ENCODE results near the gene GJA1.

GJA1 gene

GRCh38 chr6:121492536-121492935 lies 57.1 kb downstream of the GJA1 start:
- DNase-seq: no peak

GRCh38 chr6:121497970-121498375 lies 62.5 kb downstream of the GJA1 start:
- no peak for DNase-seq

- DNase-seq: no peak
These were observed 63.2 kb downstream of the GJA1 start for GRCh38 chr6:121498481-121499276.
